Cardiac fibroblast (primary cell): ENCODE measurements around the gene KCNQ1.

ENCODE experiments used
- DNase-seq, 2 donors: peaks; one replicate each; pipeline versions ENCODE4 v3.0.0 to v3.0.0-alpha.2; 2010; ENCODE audit warnings: low read depth in 2 of 2
- H3K4me3 ChIP-seq, 2 donors: replicated peaks in 1 of 2; 1 replicate in 1 of 2; 2 replicates in 1 of 2; pipeline ENCODE4 v1.5.1; 2011; ENCODE audit warnings: low read depth in 2 of 2, low read length in 2 of 2, mild to moderate bottlenecking in 2 of 2, moderate library complexity in 1 of 2
- TF ChIP-seq, protein P1 (sequence below): IDR thresholded peaks from one replicate; pipeline ENCODE4 v1.5.1; 2011; ENCODE audit warnings: low read depth, mild to moderate bottlenecking, low read length, inconsistent platforms

KCNQ1 gene

DNA sequence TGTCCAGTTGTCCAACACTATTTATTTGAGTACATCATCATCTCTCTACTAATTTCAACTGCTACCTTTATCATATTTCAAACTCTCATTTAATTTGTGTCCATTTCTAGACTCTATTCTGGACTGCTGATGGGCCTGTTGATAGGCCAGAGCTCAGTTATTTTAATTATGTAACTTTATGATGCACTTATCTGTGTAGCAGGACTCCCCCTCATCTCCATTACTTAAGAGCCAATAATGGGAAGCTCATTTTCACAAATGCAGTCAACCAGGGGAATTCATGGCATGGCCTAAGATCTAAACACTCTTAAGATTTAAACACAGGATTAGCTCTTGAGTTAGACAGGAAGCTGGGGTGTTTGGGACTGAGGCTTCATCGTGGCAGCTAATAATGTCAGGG is 233.6 kb downstream of the KCNQ1 start:
- TF ChIP-seq, protein P1, sequence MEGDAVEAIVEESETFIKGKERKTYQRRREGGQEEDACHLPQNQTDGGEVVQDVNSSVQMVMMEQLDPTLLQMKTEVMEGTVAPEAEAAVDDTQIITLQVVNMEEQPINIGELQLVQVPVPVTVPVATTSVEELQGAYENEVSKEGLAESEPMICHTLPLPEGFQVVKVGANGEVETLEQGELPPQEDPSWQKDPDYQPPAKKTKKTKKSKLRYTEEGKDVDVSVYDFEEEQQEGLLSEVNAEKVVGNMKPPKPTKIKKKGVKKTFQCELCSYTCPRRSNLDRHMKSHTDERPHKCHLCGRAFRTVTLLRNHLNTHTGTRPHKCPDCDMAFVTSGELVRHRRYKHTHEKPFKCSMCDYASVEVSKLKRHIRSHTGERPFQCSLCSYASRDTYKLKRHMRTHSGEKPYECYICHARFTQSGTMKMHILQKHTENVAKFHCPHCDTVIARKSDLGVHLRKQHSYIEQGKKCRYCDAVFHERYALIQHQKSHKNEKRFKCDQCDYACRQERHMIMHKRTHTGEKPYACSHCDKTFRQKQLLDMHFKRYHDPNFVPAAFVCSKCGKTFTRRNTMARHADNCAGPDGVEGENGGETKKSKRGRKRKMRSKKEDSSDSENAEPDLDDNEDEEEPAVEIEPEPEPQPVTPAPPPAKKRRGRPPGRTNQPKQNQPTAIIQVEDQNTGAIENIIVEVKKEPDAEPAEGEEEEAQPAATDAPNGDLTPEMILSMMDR = no peak
- H3K4me3 ChIP-seq = no peak overlapping the region
- DNase-seq = no peak

DNA sequence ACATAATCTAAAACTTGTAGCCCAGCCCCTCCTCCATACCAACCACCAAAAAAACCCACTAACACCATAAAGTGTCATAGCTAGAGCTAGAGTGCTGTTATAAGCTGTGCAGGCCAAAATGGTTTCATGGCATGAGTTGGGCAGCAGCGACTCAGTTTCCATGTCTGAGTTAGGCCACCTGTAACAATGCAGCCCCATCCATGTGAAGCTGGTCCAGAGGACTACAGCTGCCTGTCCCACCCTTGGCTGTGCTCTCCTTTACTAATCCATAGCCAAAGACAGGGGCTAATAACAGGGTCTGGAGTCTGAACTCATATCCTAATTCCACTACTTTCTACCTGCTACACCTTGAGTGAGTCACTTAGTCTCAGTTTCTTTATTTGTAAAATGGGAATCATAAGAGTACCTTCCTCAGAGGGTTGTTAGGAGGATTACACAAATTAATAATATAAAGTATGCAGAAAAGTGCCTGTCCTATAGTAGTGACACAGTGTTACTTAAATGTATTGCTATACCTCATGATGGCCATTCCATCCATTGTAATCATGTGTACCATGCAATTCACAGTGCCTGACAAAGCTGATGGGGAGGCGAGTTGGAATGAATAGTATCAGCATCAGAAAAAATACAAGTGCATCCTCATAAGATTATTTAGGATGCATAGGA is 234.3 kb downstream of the KCNQ1 start:
- TF ChIP-seq, protein P1 = no peak
- no peak for DNase-seq
- H3K4me3 ChIP-seq = no peak overlapping the region

DNA sequence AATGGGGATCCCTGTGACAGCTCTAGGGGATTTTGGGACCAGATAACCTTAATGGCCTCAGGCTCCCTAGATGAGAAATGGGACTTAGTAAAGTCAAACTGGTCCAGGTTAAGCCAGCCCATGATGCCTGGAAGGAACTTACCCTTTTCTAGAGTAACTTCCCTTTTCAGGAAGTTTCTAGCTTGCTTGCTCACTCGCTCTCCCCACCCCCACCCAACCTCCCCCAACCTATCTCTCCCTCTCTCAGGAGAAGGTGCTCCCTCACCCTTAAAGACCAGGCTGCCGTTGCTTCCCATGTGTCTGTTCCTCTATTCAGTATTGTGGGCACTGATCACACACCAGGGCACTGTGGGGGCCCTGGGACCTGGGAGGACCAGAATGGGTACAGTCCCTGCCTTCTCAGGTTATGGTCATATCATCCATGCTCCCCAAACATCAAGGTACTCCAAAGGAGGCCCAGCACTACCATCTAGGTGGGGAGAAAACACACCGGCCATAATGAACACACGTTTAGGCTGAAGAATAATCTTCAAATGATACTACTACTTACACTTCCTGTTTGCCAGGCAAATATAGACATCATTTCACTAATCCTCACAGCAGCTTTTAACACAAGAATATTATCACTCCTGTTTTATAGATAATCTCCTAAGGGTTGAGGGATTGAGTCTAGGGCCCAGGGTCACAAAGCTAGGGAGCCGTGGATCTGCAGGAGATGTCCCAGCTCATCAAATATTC is 236.8 kb downstream of the KCNQ1 start:
- no peak overlapping the region for H3K4me3 ChIP-seq
- TF ChIP-seq, protein P1 = no peak
- no peak for DNase-seq

DNA sequence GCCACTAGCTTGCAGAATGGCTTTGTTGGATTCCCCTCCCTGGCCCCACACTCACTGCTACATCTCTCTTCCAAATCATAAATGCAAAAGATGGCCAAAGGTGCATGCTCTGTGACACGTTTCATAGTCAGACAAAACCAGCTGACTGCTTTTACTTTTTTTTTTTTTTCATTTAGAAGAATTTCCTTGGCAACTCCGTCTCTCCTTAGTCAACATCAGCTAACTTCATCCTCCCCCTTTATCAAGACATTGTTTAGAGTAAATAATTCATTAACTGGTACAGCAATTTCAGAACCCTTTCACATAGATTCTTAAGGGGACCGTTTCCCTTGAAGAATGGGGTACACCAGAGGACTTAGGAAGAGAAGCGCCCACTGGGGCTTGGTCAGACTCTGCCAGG is 239.0 kb downstream of the KCNQ1 start:
- DNase-seq = no peak
- no peak overlapping the region for H3K4me3 ChIP-seq
- TF ChIP-seq, protein P1 = no peak

DNA sequence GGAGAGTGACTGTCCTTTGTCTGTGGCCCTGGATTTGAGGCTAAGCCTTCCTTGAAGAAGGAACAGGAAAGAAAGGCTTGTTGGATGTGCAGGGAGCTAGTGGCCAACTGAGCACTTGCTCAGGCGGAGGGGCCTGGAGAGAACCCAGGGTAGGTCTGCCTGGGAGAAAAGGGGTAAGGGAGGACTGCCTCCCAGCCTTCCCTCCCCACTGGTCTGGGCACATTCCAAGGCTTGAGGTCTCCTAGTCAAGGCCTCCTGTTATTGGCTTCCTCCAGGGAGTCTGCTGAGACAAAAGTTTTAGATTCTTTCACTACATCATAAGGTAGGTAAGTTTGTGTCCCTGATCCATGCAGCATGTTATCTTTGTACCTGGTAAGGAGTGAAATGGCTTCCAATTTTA is 239.8 kb downstream of the KCNQ1 start:
- TF ChIP-seq, protein P1 = no peak
- no peak overlapping the region for H3K4me3 ChIP-seq
- no peak for DNase-seq

DNA sequence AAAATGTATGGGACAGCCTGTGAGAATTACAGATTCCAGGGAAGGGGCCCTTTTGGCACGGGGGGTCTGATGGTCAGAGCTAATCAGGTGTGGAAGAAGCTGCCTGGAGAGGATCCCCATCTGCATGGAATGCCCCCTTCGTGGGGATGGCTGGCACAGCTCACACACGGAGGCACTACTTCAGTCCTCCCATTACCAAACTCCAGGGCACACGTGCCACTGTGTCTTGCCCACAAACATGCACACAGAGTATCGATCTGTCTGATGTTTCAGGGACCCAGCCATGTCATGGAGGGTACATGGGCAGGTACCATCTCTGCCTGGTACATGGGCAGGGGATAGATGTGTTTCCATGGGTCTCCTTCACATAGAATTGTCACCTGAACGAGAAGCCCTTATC is 240.2 kb downstream of the KCNQ1 start:
- TF ChIP-seq, protein P1 = no peak
- DNase-seq = no peak
- H3K4me3 ChIP-seq = no peak overlapping the region
